G401 (cell line): Measurements from ENCODE around the gene CUBN. TPM values are rescaled to one million over a fixed set of nuclear protein-coding genes. Genes with fewer than 3 reads are reported as not detected.

Experiments
- DNase-seq: peaks from one replicate; pipeline ENCODE4 v3.0.0-alpha.2; 2015; ENCODE audit warnings: low spot score
- in situ Hi-C: cut with HindIII; loops from 2 replicates; pipeline ENCODE4 v1.10.0; 2016; ENCODE audit warnings: low sequenced_read_pairs, mixed read lengths
- total RNA-seq: library from RNA; depleted of rRNA; stranded (reverse); fragments of >200 nt; shearing (Covaris generic); gene quantifications from 2 replicates; pipeline ENCODE4 v1.2.3, GENCODE V29; 2014

CUBN gene
- total RNA-seq, 1 experiment from 2014 or later = 0.07 TPM

GRCh38 chr10:17056781-17057428, 72.7 kb downstream of the CUBN start:
- DNase-seq = no peak
- in situ Hi-C loops = no loop called here

DNA sequence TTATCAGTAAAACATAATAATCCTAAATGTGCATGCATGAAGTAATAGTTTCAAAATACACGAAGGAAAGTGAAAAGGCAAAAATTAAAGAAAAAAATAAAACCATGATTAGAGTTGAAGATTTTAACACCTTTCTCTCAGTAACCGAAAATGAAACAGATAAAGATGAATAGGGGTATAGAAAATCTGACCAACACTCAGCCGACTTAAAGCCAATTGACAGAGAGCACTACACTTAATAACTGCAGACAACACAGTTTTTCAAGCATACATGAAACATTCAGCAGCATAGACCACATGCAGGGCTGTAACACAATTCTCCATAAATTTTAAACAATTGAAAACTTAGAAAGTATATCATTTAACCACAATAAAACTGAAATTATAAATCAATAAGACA, 76.1 kb downstream of the CUBN start:
- DNase-seq = no peak
- in situ Hi-C loops = no loop called here

DNA sequence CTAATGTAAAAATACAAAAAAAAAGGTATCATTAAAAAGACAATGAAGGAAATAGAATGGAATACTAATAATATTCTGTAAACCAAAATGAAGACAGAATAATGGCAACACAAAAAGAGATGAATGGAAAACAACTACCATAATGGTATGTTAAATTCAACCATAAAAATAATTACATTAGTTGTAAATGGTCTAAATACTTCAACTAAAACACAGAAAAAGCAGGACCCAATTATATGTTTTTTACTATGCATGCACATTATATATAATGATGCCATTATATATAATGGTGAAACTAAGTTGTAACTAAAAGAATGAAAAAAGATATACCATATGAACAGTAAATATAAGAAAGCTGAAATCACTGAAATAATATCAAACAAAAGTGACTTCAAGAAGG, 76.5 kb downstream of the CUBN start:
- in situ Hi-C loops = no loop called here
- DNase-seq = no peak

DNA sequence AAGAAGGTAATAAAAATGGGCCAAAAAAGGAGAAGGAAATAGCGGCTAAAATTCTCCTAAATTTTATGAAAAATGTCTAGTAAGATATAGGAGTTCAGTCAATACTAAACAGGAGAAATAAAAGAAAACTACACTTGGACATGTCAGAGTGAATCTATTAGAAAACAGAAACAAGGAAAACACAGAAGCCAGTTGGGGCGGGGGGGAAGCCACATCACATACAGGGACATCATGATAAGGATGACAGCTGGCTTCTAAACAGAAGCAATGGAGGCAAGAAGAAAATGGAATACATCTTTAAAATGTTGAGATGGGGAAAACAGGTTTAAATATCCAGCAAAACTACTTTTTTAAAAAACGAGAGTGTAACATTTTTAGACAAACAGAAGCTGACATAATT, 77.8 kb downstream of the CUBN start:
- in situ Hi-C loops = no loop called here
- DNase-seq = no peak

DNA sequence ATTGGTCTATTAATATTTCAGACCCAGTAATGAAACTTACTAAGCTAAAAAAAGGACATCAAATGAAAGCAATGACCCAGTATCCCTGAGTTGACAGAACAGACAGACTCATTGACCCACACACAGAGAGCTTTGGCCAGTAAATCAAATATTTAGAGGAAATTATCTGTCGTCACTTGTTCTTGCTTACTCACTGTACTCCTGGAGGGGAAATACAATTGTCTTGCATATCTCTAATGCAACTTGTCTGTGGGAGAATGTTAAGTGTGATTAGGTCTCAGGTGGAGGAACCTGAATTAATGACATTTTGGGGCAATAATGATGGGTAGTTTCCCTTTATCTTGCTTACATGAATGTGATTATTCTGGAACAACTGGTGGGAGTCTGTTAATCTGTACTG, 80.4 kb downstream of the CUBN start:
- in situ Hi-C loops = no loop called here

GRCh38 chr10:17047908-17048307, 81.7 kb downstream of the CUBN start:
- no peak for DNase-seq
- in situ Hi-C loops = no loop called here

More for the DNA sequence above, 80.4 kb downstream of the CUBN start:
- no peak for DNase-seq

DNA sequence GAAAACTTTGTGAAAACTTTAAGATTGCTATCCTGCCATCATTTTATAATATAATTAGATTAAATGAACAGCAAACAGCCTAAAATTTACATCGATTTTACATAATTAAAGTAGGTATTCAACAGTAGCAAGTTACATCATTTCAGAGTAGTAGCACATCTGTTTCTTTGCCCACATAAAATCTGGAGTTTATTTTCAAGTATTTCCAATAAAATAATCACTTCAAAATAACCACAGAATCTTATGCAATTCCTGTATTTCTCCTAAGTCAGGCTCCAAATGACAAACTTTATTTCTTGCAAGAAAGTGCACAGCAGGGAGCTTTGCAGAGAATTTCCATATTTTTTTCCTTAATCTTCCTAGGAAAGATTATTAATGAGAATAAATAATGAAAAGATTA, 82.6 kb downstream of the CUBN start:
- no peak for DNase-seq
- in situ Hi-C loops = no loop called here

DNA sequence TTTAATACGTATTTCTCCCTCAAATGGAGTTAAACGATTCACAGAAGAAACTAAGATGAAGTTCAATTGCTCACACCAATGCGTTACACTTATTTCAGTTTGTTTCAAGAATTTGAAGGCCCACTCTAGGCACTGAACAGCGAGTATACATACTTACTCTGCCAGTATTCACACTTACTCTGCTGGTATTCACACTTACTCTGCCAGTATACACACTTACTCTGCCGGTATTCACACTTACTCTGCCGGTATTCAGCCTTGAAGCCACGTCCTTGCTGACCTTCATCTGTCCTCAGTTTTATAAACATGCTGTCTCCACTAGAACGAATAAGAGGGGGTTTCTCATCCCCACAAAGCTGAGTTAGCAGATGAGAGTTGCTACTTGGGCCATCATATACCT, 86.0 kb downstream of the CUBN start:
- in situ Hi-C loops = no loop called here
- DNase-seq = no peak

- no peak for DNase-seq
- in situ Hi-C loops = no loop called here
Measured at GRCh38 chr10:17041626-17042520, 87.7 kb downstream of the CUBN start.

GRCh38 chr10:17038627-17039026, 91.0 kb downstream of the CUBN start:
- DNase-seq = no peak
- in situ Hi-C loops = no loop called here

- DNase-seq = no peak
- in situ Hi-C loops = no loop called here
Measured at GRCh38 chr10:17037910-17038309, 91.7 kb downstream of the CUBN start.

DNA sequence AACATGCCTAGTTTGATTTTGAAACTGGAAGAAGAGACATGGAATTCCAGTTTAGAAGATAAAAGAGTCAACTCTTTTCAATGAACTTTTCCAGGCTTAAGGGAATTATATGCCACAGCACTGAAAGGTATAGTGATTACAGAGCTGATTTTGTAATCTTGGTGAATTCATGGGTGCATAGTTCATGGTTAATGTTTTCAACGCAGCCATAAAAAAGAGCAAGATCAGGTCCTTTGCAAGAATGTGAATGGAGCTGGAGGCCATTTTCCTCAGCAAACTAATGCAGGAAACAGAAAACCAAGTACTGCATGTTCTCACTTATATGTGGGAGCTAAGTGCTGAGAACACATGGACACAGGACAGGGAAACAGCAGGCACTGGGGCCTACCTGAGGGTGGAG, 94.2 kb downstream of the CUBN start:
- DNase-seq = no peak
- in situ Hi-C loops = no loop called here

- in situ Hi-C loops = no loop called here
Measured at GRCh38 chr10:17033529-17034260, 95.9 kb downstream of the CUBN start.

DNA sequence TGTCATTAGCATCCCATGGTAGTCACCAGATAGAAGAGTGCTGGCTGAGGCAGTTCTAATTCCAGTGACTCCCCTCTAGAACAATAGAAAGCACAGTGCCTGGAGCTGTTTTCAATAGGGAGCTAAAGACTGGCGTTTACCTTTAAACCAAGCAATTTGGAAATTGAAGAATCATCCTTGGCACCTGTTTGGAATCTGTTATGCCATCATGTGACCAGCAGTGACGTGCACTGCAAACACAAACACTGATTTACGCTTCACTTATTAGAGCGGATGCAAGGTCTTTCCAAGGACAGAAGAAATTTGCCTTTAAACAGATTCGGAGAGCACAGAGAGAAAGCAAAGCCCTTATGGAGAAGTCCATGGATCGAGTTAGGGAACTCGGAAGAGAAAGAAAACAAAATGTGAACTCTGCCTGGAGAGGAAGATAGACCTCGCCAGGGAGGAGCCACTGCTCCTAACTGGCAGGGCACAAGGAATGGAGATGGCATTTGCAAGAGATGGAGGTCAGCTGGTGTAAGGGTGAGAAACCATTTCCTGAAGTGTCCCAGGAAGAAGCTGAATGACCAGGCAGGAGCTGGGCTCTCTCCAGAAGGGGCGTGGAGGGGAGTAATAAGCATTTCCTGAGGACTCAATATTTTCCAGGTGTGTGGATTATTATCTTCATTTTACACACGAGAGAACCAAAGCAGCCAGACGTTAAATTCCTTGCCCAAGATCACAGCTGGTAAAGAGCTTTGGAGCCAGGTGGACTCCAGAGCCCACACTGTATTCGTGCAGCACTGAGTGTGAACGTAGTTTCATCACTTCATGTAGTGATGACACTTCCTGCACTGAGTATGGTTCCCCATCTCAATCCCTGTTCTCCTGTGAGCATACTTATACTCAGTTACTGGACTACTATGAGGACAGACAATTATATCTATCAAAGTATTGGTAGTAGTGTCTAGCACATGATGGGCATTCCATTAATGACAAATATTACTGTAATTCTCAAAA, 97.7 kb downstream of the CUBN start:
- no peak for DNase-seq
- in situ Hi-C loops = no loop called here

More at GRCh38 chr10:17033529-17034260, 95.9 kb downstream of the CUBN start:
- no peak for DNase-seq

GRCh38 chr10:17029581-17030271, 99.9 kb downstream of the CUBN start:
- in situ Hi-C loops = no loop called here
- no peak for DNase-seq

- no peak for DNase-seq
- in situ Hi-C loops = no loop called here
Measured at GRCh38 chr10:17029239-17029580, 100.4 kb downstream of the CUBN start.

DNA sequence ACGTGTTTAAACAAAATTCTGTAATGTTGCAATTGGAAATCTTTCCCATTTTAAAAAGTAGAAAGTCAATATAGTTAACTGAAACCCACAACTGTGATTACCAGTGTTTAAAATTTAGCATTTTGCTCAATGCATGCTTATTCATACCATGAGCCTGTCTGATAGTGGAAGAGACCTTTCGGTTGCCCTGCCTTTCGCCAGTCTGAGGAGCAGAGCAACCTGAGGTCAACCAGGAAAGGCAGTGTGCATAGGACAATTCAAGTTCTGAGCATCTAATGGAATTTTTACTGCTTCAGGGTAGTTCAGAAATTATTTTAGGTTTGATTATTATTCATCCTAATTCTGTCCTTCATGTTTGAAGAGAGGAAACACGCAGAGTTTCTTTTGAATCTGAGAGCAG, 100.8 kb downstream of the CUBN start:
- no peak for DNase-seq
- in situ Hi-C loops = no loop called here

GRCh38 chr10:17026686-17027485, 102.7 kb downstream of the CUBN start:
- in situ Hi-C loops = no loop called here
- no peak for DNase-seq
